GM12878 (cell line): Measurements from ENCODE around the gene ELMOD3. TPM values are rescaled to one million over a fixed set of nuclear protein-coding genes. Genes with fewer than 3 reads are reported as not detected.

Source experiments
- ATAC-seq: fragments of 200-7000 bp; cut with Tn5 transposase; 3 replicates; pipeline ENCODE4 v1.9.1; 2020; ENCODE audit warnings: mild to moderate bottlenecking, moderate library complexity
- BruUV-seq: library from RNA; stranded (reverse); fragments of 400-500 nt; replicated peaks from 2 replicates; lab custom pipeline; 2021; lab: Mats Ljungman, UMichigan
- CTCF ChIA-PET: fragments of 300-600 bp; sonication (Branson Sonifier 250); formaldehyde crosslinking; extraction: SDS; loops from one replicate; lab custom pipeline; 2021; ENCODE audit warnings: inconsistent platforms; lab: Yijun Ruan, JAX
- POLR2A ChIA-PET: fragments of 350-600 bp; formaldehyde crosslinking; extraction: SDS; loops from one replicate; lab custom pipeline; 2021; ENCODE audit warnings: inconsistent platforms; lab: Charles Lee
- RAD21 ChIA-PET: fragments of 300-600 bp; sonication (Branson Sonifier 250); formaldehyde crosslinking; loops from one replicate; lab custom pipeline; 2023; ENCODE audit warnings: antibody characterized with exemption; ENCODE audit not compliant: unreplicated experiment; lab: Charles Lee
- SMC1A ChIA-PET: fragments of 300-600 bp; sonication (Branson Sonifier 250); formaldehyde crosslinking; loops from one replicate; lab custom pipeline; 2023; ENCODE audit not compliant: unreplicated experiment, uncharacterized antibody; lab: Charles Lee
- DNase-seq: peaks from one replicate; pipeline ENCODE4 v3.0.0-alpha.2; 2011; ENCODE audit warnings: low read depth, low spot score
- FAIRE-seq: peaks from 3 replicates; lab custom pipeline; 2011; peaks lifted over from hg19 to GRCh38; lab: Jason Lieb, UNC
- H2AFZ ChIP-seq: 2 replicates; pipeline ENCODE4 v1.6.0; 2011; ENCODE audit warnings: low read depth, low read length, control low read depth; ENCODE audit not compliant: control insufficient read depth
- H3K27ac ChIP-seq: 2 replicates; pipeline ENCODE4 v1.5.1; 2011; ENCODE audit warnings: control low read depth; ENCODE audit not compliant: control insufficient read depth, insufficient read depth
- H3K27me3 ChIP-seq, 2 experiments: replicated peaks in 1 of 2; 2 replicates each; pipeline versions ENCODE4 v1.6.0 to v1.6.1; 2011; ENCODE audit warnings: low read length in 1 of 2; ENCODE audit not compliant: control insufficient read depth in 2 of 2, insufficient read depth in 2 of 2
- H3K36me3 ChIP-seq, 2 experiments: 2 replicates each; pipeline ENCODE4 v1.5.1; 2011; ENCODE audit warnings: low read length in 1 of 2; ENCODE audit not compliant: control insufficient read depth in 2 of 2, insufficient read depth in 2 of 2
- H3K4me1 ChIP-seq: 2 replicates; pipeline ENCODE4 v1.6.1; 2011; ENCODE audit warnings: mild to moderate bottlenecking, low read length, moderate library complexity, mixed read lengths; ENCODE audit not compliant: control insufficient read depth, insufficient read depth
- H3K4me2 ChIP-seq: 2 replicates; pipeline ENCODE4 v1.6.0; 2011; ENCODE audit warnings: control low read depth; ENCODE audit not compliant: control insufficient read depth, insufficient read depth
- H3K4me3 ChIP-seq: fragments of 200-600 bp; sonication (generic); 2 replicates; pipeline ENCODE4 v1.5.1; 2016
- H3K79me2 ChIP-seq: 2 replicates; pipeline ENCODE4 v1.6.0; 2011; ENCODE audit warnings: low read length; ENCODE audit not compliant: control insufficient read depth, insufficient read depth
- H3K9ac ChIP-seq: 2 replicates; pipeline ENCODE4 v1.8.0; 2011; ENCODE audit warnings: low read length, control low read depth, mixed read lengths; ENCODE audit not compliant: control insufficient read depth, insufficient read depth
- H3K9me3 ChIP-seq: replicated peaks from 3 replicates; pipeline ENCODE4 v1.5.1; 2011; ENCODE audit warnings: mild to moderate bottlenecking, low read length; ENCODE audit not compliant: control insufficient read depth, insufficient read depth
- H4K20me1 ChIP-seq: 2 replicates; pipeline ENCODE4 v1.6.0; 2011; ENCODE audit not compliant: control insufficient read depth, insufficient read depth
- BCL11A ChIP-seq: IDR thresholded peaks from 2 replicates; pipeline ENCODE4 v1.6.1; 2011; ENCODE audit warnings: low read depth, low read length
- BHLHE40 ChIP-seq, 2 experiments: fragments of 450-650 bp in 1 of 2; IDR thresholded peaks; 2 replicates each; pipeline ENCODE4 v1.6.1; 2011 to 2017; ENCODE audit warnings: low read depth in 2 of 2, borderline replicate concordance in 1 of 2, improper control_type of control experiment in 1 of 2, low read length in 1 of 2, mild to moderate bottlenecking in 1 of 2
- PML ChIP-seq: IDR thresholded peaks from 2 replicates; pipeline ENCODE4 v1.6.1; 2012; ENCODE audit warnings: low read length, inconsistent platforms
- SREBF1 ChIP-seq: IDR thresholded peaks from 2 replicates; pipeline ENCODE4 v1.6.1; 2012; ENCODE audit warnings: mild to moderate bottlenecking, low read length
- USF1 ChIP-seq: IDR thresholded peaks from 2 replicates; pipeline ENCODE4 v1.6.1; 2011; ENCODE audit warnings: borderline replicate concordance, low read depth, mild to moderate bottlenecking, moderate library complexity, mixed read lengths, low read length; ENCODE audit not compliant: insufficient read depth; ENCODE audit errors: extremely low read length
- ZNF217 ChIP-seq: fragments of 450-650 bp; IDR thresholded peaks from 2 replicates; pipeline ENCODE4 v1.6.1; 2017; ENCODE audit warnings: antibody characterized with exemption, mild to moderate bottlenecking
- WGBS: methylation state at CpG from one replicate; pipeline ENCODE4 v1.1.6; 2016; ENCODE audit warnings: low lambda C conversion rate; ENCODE audit not compliant: insufficient replicate concordance, insufficient coverage; ENCODE audit errors: missing lambda C conversion rate; 5-methylcytosine and 5-hydroxymethylcytosine counted together
- in situ Hi-C: fragments of 300-500 bp; cut with MboI; formaldehyde crosslinking; loops from 9 replicates; pipeline ENCODE4 v1.14.3; 2018; ENCODE audit warnings: mixed read lengths
- intact Hi-C: fragments of 100-400 bp; cut with micrococcal nuclease; formaldehyde crosslinking; loops from one replicate; pipeline ENCODE4 v1.14.2; 2022; ENCODE audit not compliant: unreplicated experiment
- polyA plus RNA-seq, 11 experiments: library from polyadenylated mRNA; depleted of rRNA in 4 of 11; unstranded in 6 of 11; stranded (reverse) in 5 of 11; fragments of >200 nt; fragmentation: Nextera tagmentation in 4 of 11; fragmentation: Illumina TruSeq in 1 of 11; extraction: Ambion mirVana in 4 of 11; extraction: Trizol in 1 of 11; gene quantifications; 1 replicate in 1 of 11; 2 replicates in 10 of 11; pipeline versions ENCODE4 v1.2.1 to v1.2.3, GENCODE V29; 2011 to 2016; ENCODE audit warnings: inconsistent platforms in 2 of 11, missing spikeins in 2 of 11, low read depth in 1 of 11
- total RNA-seq, 4 experiments: library from RNA; depleted of rRNA in 3 of 4; stranded (reverse); fragments of >200 nt in 3 of 4; fragmentation: Illumina TruSeq in 1 of 4; extraction: Trizol in 1 of 4; gene quantifications; 2 replicates each; pipeline versions ENCODE4 v1.2.1 to v1.2.3, GENCODE V29; 2013 to 2021

Gene ELMOD3
- total and polyA plus RNA-seq, 10 of the 15 experiments (the other 5 are each of a cell fraction or from before 2014, with no cell fraction given) = 1.2 to 19.1 (median 12.5) TPM

- ChIA-PET SMC1A (no interaction called here), POLR2A (no interaction called here), CTCF (no interaction called here), RAD21 (no interaction called here)
- Histone ChIP-seq H3K9ac (no peak overlapping the region), H3K79me2 (no peaks in the 10 kb centered on the region), H2AFZ (no peak overlapping the region), H3K27me3 (no peaks in the 10 kb centered on the region), H3K27ac (no peak overlapping the region), H4K20me1 (no peaks in the 10 kb centered on the region), H3K4me2 (no peak overlapping the region), H3K36me3 (no peaks in the 10 kb centered on the region; a peak in 2 of 4 replicates), H3K4me3 (no peak overlapping the region), H3K9me3 (no peaks in the 10 kb centered on the region; the same call in 1 of the 3 replicates), H3K4me1 (peaks cover 11% of the 10 kb centered on the region)
- in situ Hi-C loops = no loop called here
- ATAC-seq = no peak
- FAIRE-seq = no peak
- no peak for TF ChIP-seq PML
- no peak for TF ChIP-seq USF1
- TF ChIP-seq ZNF217 = no peak
- 50% methylated on average over 1 of the region's 7 CpGs for WGBS
- intact Hi-C loops = no loop called here
- no peak for DNase-seq
- TSS peak; percentile 48 for BruUV-seq
Measured at GRCh38 chr2:85401464-85401805, 46.9 kb downstream of the ELMOD3 start.

GRCh38 chr2:85401844-85402243 is 47.3 kb downstream of the ELMOD3 start:
- Histone ChIP-seq H2AFZ (no peak overlapping the region), H3K9me3 (no peaks in the 10 kb centered on the region; the same call in 1 of the 3 replicates), H3K4me1 (peaks cover 8% of the 10 kb centered on the region), H3K27ac (no peak overlapping the region), H3K27me3 (no peaks in the 10 kb centered on the region), H4K20me1 (no peaks in the 10 kb centered on the region), H3K9ac (no peak overlapping the region), H3K4me2 (no peak overlapping the region), H3K79me2 (no peaks in the 10 kb centered on the region), H3K4me3 (no peak overlapping the region), H3K36me3 (no peaks in the 10 kb centered on the region; a peak in 2 of 4 replicates)
- CTCF ChIA-PET = no interaction called here
- no peak for TF ChIP-seq SREBF1
- no peak for TF ChIP-seq BHLHE40 (IDR thresholded peaks at IDR 0.05; ENCODE audit: borderline replicate concordance in 1 of 2, low read depth in 2 of 2, low read length in 1 of 2)
- no peak for TF ChIP-seq BCL11A
- intact Hi-C loops (no loop called here), in situ Hi-C loops (no loop called here)
- BruUV-seq = no TSS peak
- SMC1A ChIA-PET = interaction anchor here (1.0 kb wide), 1 partner anchor 150 kb away, joined by 3 read pairs; no protein-coding TSS in a partner anchor
- WGBS = 82% methylated on average over 8 of the region's 8 CpGs
- no peak for DNase-seq
- POLR2A ChIA-PET = no interaction called here
- RAD21 ChIA-PET = no interaction called here
- 0 out of 3 replicates have a peak, but pooled peaks have one; percentile 29 for ATAC-seq
- no peak for FAIRE-seq
